GM12801 (cell line): ENCODE data around the gene C19orf25.

Experiments used
- CTCF ChIP-seq: IDR thresholded peaks from one replicate; pipeline ENCODE4 v1.5.1; 2011; ENCODE audit warnings: control low read depth; ENCODE audit not compliant: insufficient read length; ENCODE audit errors: extremely low read depth

C19orf25 gene

DNA sequence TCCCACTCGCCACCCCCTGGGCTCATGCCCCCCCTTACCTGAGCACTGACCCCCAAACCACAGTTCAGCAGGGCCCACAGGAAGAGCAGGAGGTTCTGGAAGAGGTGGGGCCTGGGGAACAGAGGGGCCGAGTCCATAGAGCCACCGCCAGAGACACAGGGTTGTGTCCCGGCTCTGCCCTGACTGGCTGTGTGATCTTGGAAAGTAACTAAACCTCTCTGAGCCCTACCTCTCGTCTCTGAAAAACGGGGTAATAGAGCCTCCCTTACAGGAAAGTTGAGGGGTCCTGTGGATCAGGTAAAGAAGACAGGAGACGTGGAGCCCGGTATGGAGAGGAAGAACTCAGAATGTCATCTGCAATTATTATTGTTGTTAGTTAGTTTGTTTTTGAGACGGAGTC lies 31.8 kb upstream of the C19orf25 start:
- TF ChIP-seq CTCF, result no peak

DNA sequence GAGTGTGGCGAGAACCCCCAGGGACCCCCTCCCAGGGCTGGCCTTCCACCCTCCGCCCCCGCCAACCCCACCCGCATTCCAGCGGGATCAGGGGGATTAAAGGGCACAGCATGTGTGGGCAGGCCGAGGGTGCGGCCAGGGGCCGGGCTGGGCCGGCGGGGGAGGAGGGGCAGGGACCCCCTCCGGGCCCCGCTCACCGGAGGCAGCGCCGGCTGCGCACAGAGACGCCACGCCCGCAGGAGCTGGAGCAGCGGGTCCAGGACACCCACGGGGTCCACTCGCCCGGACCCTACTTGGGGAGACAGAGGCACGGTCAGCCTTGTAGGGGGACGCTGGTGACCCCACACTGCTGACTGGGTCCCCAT lies 31.4 kb upstream of the C19orf25 start:
- no peak for TF ChIP-seq CTCF

DNA sequence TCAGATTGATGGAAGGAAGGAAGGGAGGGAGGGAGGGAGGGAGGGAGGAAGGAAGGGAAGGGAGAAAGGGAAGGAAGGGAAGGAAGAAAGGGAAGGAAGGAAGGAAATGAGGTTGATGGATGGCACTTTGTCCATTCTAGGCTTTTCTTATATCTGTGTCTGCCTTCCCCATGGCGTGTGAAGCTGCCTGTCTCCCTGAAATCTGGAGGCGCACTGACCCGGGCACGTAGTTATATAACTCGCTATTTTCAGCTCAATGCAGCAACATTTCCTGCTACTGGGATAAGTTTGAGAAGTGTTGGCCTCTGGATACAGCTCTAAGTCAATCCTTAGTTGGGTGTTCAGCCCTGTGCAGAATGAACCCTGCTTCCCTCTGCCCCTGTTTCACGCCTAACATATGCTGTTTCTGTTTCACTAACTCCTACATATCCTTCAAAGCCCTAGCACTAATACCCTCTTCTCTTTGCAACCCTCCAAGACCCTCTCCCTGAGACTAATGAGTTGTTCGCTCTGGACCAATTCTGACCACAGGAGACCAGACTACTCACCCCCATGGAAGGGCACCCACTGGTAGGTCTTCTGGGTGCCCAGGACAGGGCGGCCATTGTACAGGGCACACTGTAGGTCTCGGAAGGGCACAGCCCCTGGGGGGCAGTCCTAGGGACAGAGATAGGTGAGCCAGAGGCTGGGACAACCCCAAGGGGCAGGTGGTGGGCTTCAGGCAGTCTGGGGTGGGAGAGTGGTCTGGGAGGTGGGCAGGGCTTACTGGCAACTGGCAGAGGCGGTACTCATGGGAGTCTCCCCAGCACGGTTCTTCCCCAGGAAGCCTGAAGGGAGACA lies 30.8 kb upstream of the C19orf25 start:
- TF ChIP-seq CTCF, result no peak

- no peak for TF ChIP-seq CTCF
Observed at GRCh38 chr19:1508507-1508856, 29.5 kb upstream of the C19orf25 start.

- TF ChIP-seq CTCF, result no peak
Observed at GRCh38 chr19:1507763-1508506, 28.9 kb upstream of the C19orf25 start.

- TF ChIP-seq CTCF, result no peak
Observed at GRCh38 chr19:1507192-1507660, 28.2 kb upstream of the C19orf25 start.

- TF ChIP-seq CTCF, result no peak
Observed at GRCh38 chr19:1505991-1506881, 27.2 kb upstream of the C19orf25 start.
